OCI-LY7 (cell line): ENCODE results near the gene THBD. TPM values are rescaled to one million over a fixed set of nuclear protein-coding genes. Genes with fewer than 3 reads are reported as not detected.

Experiments
- BruUV-seq: library from RNA; stranded (reverse); fragments of 400-500 nt; replicated peaks from 2 replicates; lab custom pipeline; 2021; lab: Mats Ljungman, UMichigan
- CTCF ChIA-PET: fragments of 300-600 bp; sonication (Branson Sonifier 250); formaldehyde crosslinking; loops from one replicate; lab custom pipeline; 2022; ENCODE audit warnings: antibody characterized with exemption; ENCODE audit not compliant: unreplicated experiment; lab: Charles Lee
- POLR2A ChIA-PET: fragments of 300-600 bp; sonication (Branson Sonifier 250); formaldehyde crosslinking; loops from one replicate; lab custom pipeline; 2022; ENCODE audit warnings: antibody characterized with exemption; lab: Charles Lee
- DNase-seq: peaks from one replicate; pipeline ENCODE4 v3.0.0-alpha.2; 2015; ENCODE audit warnings: low spot score
- H2AFZ ChIP-seq: fragments of 200-600 bp; sonication (generic), shearing (Covaris generic); 2 replicates; pipeline ENCODE4 v1.6.1; 2014; ENCODE audit warnings: mild to moderate bottlenecking, antibody characterized with exemption, low read length, moderate library complexity
- H3K27ac ChIP-seq: fragments of 200-600 bp; sonication (generic); 2 replicates; pipeline ENCODE4 v1.5.1; 2014; ENCODE audit warnings: mixed run types, low read depth, mild to moderate bottlenecking, moderate library complexity, low read length, inconsistent platforms; ENCODE audit not compliant: poor library complexity, severe bottlenecking
- H3K36me3 ChIP-seq: fragments of 200-600 bp; sonication (generic); 2 replicates; pipeline ENCODE4 v1.6.1; 2014; ENCODE audit warnings: mild to moderate bottlenecking, antibody characterized with exemption, low read length, moderate library complexity, mixed read lengths; ENCODE audit not compliant: insufficient read depth
- H3K4me1 ChIP-seq: fragments of 200-600 bp; sonication (generic); 2 replicates; pipeline ENCODE4 v1.5.1; 2014; ENCODE audit warnings: mild to moderate bottlenecking, low read length; ENCODE audit not compliant: insufficient read depth, poor library complexity, severe bottlenecking
- H3K4me2 ChIP-seq: fragments of 200-600 bp; sonication (generic); 2 replicates; pipeline ENCODE4 v1.6.1; 2014; ENCODE audit warnings: mild to moderate bottlenecking, low read length
- H3K4me3 ChIP-seq: fragments of 200-600 bp; sonication (generic); 2 replicates; pipeline ENCODE4 v1.5.1; 2014; ENCODE audit warnings: mild to moderate bottlenecking, low read depth, low read length; ENCODE audit not compliant: poor library complexity, severe bottlenecking
- H3K79me2 ChIP-seq: fragments of 200-600 bp; sonication (generic); 2 replicates; pipeline ENCODE4 v1.6.1; 2016; ENCODE audit warnings: low read depth, mild to moderate bottlenecking, low read length, moderate library complexity, mixed read lengths; ENCODE audit not compliant: insufficient read depth
- H3K9me2 ChIP-seq: fragments of 200-600 bp; sonication (generic); 2 replicates; pipeline ENCODE4 v1.6.1; 2016; ENCODE audit warnings: mild to moderate bottlenecking, low read length, mixed read lengths; ENCODE audit not compliant: insufficient read depth
- H3K9me3 ChIP-seq: fragments of 200-600 bp; sonication (generic); 2 replicates; pipeline ENCODE4 v1.6.1; 2014; ENCODE audit warnings: mild to moderate bottlenecking, mixed run types, low read length, mixed read lengths
- H4K20me1 ChIP-seq: fragments of 200-600 bp; sonication (generic); 2 replicates; pipeline ENCODE4 v1.6.1; 2014; ENCODE audit warnings: mild to moderate bottlenecking, antibody characterized with exemption, low read length, moderate library complexity, mixed read lengths; ENCODE audit not compliant: insufficient read depth
- EZH2phosphoT487 ChIP-seq: fragments of 200-600 bp; sonication (generic); IDR thresholded peaks from 2 replicates; pipeline ENCODE4 v1.6.1; 2018; ENCODE audit warnings: low read depth, borderline replicate concordance, mild to moderate bottlenecking, mixed run types, antibody characterized with exemption, low read length, moderate library complexity, mixed read lengths
- intact Hi-C: fragments of 100-400 bp; cut with micrococcal nuclease; formaldehyde crosslinking; loops from one replicate; pipeline ENCODE4 v1.10.0; 2022; ENCODE audit not compliant: unreplicated experiment
- total RNA-seq, 2 experiments: library from RNA; depleted of rRNA in 1 of 2; stranded (reverse); fragments of >200 nt in 1 of 2; shearing (Covaris generic) in 1 of 2; gene quantifications; 2 replicates each; pipeline ENCODE4 v1.2.3, GENCODE V29; 2014 to 2022
- TF ChIP-seq, protein P1 (sequence below): fragments of 200-600 bp; sonication (generic); conservative IDR thresholded peaks from 2 replicates; pipeline ENCODE4 v1.5.1; 2014; ENCODE audit warnings: mild to moderate bottlenecking, antibody characterized with exemption, low read length, moderate library complexity, mixed read lengths

Gene THBD
- total RNA-seq, 2 experiments from 2014 or later = not detected

DNA sequence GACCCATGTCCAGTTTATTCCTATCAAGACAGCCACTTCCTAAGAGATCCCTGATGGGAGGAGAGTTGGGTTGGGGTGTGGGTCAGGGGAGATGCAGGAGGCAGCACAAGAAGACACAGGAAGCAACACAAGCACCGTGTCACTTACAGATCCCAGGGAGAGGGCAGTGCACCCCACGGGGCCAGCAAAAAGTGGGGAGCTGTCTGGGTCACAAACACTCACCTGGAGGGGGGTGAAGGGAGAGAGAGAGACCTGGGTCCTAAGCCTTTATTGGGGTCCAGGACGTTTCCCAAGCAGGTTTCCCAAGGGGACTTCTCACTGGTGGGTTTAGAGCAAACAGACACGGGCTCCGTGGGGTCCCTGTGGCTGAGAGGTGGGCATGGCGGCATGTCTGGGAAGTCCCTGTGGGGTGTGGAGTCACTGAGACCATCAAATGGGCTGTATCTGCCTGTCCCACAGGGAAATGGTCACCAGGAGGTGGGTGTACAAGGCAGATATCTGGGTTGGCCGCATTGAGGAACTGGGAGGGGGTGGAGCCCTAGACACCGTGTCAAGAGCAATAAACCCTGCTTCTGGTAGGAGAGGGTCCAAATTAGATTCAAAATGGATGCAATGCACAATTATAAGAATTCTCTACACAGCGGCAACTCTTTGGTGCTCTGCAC, 38.2 kb upstream of the THBD start:
- Histone ChIP-seq H3K4me1 (no peaks in the 10 kb centered on the region), H3K9me3 (no peaks in the 10 kb centered on the region), H3K36me3 (no peaks in the 10 kb centered on the region), H4K20me1 (no peaks in the 10 kb centered on the region), H3K27ac (no peak overlapping the region), H3K9me2 (no peaks in the 10 kb centered on the region), H2AFZ (no peak overlapping the region), H3K79me2 (no peaks in the 10 kb centered on the region), H3K4me2 (no peak overlapping the region), H3K4me3 (no peak overlapping the region)
- BruUV-seq = no TSS peak
- DNase-seq = no peak
- intact Hi-C loops = no loop called here
- ChIA-PET CTCF (no interaction called here), POLR2A (no interaction called here)
- TF ChIP-seq, protein P1, sequence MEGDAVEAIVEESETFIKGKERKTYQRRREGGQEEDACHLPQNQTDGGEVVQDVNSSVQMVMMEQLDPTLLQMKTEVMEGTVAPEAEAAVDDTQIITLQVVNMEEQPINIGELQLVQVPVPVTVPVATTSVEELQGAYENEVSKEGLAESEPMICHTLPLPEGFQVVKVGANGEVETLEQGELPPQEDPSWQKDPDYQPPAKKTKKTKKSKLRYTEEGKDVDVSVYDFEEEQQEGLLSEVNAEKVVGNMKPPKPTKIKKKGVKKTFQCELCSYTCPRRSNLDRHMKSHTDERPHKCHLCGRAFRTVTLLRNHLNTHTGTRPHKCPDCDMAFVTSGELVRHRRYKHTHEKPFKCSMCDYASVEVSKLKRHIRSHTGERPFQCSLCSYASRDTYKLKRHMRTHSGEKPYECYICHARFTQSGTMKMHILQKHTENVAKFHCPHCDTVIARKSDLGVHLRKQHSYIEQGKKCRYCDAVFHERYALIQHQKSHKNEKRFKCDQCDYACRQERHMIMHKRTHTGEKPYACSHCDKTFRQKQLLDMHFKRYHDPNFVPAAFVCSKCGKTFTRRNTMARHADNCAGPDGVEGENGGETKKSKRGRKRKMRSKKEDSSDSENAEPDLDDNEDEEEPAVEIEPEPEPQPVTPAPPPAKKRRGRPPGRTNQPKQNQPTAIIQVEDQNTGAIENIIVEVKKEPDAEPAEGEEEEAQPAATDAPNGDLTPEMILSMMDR = no peak
- no peak for TF ChIP-seq EZH2phosphoT487

DNA sequence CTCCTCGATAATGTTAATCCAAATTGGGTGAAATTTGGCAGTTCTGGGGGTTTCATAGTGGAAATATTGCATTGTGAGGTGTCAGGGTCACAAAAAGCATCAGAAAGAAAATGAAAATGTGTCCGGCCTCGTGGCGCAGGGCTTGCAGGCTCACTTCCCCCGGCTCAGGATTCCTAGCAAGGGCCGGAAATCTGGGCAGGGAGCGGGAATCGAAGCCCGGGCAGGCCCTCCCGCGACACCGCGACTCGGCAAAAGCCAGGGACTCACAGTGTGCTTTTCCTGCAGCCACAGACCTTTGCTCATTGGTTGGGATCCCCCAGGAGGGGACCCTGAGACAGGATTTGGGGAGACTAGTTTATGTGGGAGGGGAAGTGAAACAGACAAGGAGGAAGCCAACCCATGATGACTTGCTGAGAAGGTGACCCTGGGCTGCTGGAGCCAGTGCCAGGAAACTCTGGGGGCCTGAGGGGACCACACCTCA, 37.5 kb upstream of the THBD start:
- POLR2A ChIA-PET = no interaction called here
- H3K4me2 ChIP-seq = no peak overlapping the region
- no peaks in the 10 kb centered on the region for H3K79me2 ChIP-seq
- H4K20me1 ChIP-seq = no peaks in the 10 kb centered on the region
- no peaks in the 10 kb centered on the region for H3K9me3 ChIP-seq
- CTCF ChIA-PET = no interaction called here
- no peak overlapping the region for H2AFZ ChIP-seq
- no peak overlapping the region for H3K27ac ChIP-seq
- H3K4me3 ChIP-seq = no peak overlapping the region
- H3K9me2 ChIP-seq = no peaks in the 10 kb centered on the region
- H3K36me3 ChIP-seq = no peaks in the 10 kb centered on the region
- H3K4me1 ChIP-seq = no peaks in the 10 kb centered on the region
- intact Hi-C loops = no loop called here
- TF ChIP-seq, protein P1 = no peak
- no peak for TF ChIP-seq EZH2phosphoT487
- no TSS peak for BruUV-seq
- DNase-seq = no peak

DNA sequence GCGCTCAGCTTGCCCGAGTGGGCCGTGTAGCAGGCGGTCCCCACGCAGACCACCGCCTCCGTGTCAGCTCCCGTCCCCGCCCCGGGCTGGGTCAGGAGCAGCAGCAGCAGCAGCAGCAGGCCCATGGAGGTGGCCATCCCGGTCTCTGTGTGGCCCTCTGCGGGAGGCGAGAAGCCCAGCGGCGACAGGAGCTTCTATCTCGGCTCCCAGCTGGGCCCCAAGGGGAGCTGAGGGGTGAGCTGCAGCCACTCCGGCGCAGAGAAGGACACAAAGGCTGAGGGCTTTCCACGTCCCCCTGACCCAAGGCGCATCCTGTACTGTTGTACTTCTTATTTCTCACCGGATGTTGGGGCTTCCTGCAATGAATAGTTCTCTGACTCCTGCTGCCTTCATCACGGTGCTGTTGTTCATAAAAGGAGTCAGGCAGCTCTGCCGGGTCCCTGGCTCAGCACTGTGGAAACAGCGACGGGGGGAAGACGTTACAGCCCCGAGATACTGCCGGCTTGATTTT, 36.6 kb upstream of the THBD start, which contains the start of gene CD93:
Gene CD93, minus strand, starts transcription at position 269 of the 511 bp plus-strand sequence. Its CDS starts 132 bp downstream, at position 137.
- no peaks in the 10 kb centered on the region for H3K36me3 ChIP-seq
- TF ChIP-seq EZH2phosphoT487 = no peak
- TF ChIP-seq, protein P1 = no peak
- H3K4me2 ChIP-seq = no peak within 1 kb of the TSS
- H3K9me2 ChIP-seq = no peaks in the 10 kb centered on the region
- no peak for DNase-seq
- H3K27ac ChIP-seq = no peak within 1 kb of the TSS
- POLR2A ChIA-PET = interaction anchor here (0.6 kb wide), 1 partner anchor 189 kb away, joined by 3 read pairs; no protein-coding TSS in a partner anchor
- no peak within 1 kb of the TSS for H2AFZ ChIP-seq
- H4K20me1 ChIP-seq = no peaks in the 10 kb centered on the region
- intact Hi-C loops = no loop called here
- no TSS peak for BruUV-seq
- no peak within 1 kb of the TSS for H3K4me3 ChIP-seq
- CTCF ChIA-PET = no interaction called here
- no peaks in the 10 kb centered on the region for H3K79me2 ChIP-seq
- no peaks in the 10 kb centered on the region for H3K9me3 ChIP-seq
- H3K4me1 ChIP-seq = no peaks in the 10 kb centered on the region
